NK-92 (cell line): ENCODE results near the gene BBX.

Experiments used
- DNase-seq: peaks from one replicate; lab custom pipeline; 2025; ENCODE audit not compliant: unreplicated experiment; lab: John Stamatoyannopoulos, UW

The BBX gene

DNA sequence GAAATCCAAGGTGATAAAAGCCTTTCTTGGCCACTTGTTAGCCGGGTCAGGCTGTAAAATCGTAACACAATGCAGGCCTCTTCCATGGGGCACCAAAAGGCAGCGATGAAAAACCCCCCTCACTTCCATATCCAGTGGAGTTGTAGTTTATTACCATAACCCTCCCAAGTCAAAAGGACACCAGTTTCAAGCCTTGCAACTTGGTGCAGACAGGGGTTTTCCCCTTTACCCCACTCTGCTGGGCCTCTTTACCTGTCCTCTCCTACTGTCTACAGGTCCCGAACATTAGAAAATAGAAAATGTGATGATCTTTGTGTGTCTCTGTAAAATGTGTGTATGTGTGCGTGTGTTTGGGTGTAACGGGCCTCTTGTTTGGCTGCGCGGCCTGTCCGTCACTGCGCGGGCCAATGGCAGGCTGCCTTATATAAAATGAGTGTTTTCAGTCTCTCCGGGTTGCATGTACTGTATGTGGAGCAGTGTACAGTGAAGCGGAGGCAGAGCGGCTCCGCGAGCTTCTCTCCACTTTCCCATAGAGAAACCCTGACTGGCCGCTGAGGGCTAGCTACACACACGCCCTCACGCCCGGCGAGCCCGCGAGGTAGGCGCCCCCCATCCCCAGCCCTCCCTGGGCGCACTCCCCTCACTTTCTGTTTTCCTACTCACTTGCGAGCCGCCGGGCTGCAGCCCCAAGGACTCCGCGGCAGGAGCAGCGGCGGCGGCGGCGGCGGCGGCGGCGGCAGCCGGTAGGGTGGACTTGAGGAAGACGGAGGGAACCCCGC, at the start of gene BBX:
Gene BBX, plus strand, starts transcription at position 453 of the 779 bp plus-strand sequence. CDS start 187,499 bp downstream, outside the sequence.
- peak; percentile 44 for DNase-seq

DNA sequence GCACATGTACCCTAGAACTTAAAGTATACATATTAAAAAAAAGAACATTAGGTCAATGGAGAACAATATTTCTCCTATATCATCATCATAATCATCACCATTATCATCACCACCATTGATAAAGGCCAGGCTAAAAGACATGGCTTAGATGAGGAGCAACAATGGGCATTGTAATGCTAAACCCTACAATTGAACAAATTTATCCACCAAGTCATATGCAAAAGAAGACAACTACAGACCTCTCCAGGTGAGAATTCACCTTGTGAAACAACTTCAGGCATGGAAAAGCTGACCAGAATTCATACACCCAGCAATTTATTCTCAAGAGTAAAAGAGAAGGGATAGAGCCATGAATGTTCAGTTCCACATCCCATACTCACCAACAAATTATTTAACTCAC, 46.3 kb upstream of the BBX start:
- DNase-seq: no peak

DNA sequence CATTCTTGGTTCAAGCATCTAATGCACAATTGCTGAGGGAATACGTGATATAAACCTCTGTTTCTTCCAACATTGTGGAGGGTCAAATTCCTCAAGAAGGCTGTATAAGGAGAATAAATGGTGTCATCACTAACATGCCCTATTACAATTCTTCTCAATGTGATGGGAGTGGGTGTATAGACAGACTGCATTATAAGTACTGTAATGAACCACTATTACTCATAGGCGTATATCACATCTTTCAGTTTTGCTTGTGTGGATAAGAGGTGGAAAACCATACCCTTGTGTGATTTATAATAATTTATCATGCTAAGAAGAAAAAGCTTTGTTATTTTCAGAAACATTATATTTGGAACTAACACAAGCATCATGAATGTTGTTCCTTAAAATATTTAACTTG, 35.3 kb upstream of the BBX start:
- no peak for DNase-seq

DNA sequence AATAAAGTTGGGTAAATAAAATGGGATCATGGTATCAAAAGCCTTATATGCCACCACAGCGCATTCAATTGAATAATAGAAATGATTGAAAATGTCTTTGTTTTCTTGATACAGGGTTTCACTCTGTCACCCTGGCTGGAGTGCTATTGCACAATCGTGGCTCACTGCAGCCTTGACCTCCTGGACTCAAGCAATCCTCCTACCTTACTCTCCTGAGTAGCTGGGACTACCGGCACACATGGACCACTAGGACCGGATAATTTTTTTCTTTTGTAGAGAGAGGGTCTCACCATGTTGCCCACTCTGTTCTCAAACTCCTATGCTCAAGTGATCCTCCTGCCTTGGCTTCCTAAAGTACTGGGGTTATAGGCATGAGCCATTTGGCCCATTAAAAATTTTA, 33.8 kb upstream of the BBX start:
- no peak for DNase-seq

DNA sequence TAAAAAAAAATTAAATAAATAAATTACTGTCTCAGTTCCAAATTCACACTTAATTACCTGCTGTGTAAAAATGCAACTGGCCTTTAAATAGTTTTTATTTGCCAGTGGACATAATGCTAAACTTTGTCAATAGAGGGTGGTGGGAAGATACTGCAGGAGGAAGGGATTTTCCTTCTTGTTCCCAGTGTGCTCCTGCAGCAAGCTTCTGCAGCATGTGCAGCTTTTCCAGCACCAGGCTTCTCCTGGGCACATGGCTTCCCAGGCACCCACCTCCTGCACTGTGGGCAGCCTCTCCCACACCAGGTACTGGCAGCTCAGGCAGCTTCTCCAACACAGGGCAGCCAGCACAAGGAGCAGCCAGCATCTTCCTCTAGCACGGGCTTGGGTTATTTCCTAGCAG, 29.6 kb upstream of the BBX start:
- no peak for DNase-seq

DNA sequence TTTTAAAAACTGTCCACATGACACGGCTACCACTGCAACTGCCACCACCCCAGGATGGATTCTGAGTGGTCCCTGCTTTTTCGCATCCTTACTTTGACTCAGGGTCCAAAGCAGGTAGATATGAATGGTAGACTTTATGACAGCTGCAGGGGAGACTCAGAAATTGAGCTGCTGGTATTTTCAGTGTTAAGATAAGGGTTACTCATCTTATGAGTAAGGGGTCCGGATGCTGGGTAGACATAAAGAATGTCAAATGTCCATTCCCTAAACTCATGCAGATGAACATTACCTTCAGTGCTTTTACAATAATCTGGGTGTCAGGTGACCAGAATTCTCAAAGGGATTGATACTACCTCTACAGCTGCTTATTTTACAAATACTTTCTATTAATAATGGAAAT, 25.9 kb upstream of the BBX start:
- DNase-seq: no peak

DNA sequence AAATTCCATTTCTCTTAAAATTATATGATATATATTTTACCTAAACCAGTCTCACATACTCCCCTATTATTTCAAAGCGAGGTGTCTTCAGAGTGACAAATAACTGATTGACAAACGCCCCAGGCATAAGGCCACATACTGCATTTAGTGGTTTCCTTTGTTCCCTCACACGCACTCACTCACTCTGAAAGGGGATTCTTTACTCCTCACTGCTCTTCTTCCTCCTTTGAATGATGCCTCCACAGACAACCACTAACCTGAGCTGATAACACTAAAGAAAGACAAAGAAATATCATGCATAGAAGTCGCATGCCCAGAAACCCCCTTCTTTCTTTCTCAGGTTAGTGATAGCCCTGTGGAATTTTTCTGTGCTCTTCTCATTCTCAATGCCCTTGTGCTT, 24.1 kb upstream of the BBX start:
- DNase-seq: no peak

DNA sequence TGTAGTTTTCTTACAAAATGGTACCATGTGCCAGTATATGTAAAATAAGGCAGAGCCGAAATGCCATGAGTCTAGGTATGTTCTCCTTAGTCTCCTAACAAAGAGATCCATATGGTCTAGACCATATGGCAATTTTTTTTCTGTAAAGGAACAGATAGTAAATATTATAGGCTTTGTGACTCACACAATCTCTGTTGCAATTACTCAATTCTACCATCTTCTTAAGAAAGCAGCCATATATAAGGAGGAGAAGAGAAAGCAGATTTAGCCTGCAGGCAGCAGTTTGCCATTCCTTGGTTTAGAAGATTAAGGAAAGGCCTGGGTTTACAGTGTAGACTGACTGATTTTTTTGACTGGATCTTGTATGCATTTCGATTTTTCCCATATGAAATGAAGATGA, 16.3 kb upstream of the BBX start:
- no peak for DNase-seq

DNA sequence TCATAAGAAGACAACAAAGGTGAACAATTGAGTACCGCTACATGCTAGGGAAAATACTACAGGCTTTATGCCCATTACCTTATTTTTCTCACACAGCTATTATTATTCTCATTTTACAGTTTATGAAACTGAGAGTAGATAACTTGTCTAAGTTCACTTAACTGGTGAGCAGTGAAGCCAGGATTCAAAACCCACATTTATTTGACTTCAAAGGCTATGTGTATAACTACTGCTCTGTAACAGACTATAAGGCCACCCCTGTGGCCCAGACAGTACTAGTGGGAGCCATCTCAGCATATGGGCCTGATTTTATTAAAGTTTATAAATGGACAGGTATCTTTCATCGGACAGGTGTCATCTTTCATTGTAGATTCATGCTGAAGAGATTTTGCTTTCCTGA, 14.4 kb upstream of the BBX start:
- DNase-seq: no peak

DNA sequence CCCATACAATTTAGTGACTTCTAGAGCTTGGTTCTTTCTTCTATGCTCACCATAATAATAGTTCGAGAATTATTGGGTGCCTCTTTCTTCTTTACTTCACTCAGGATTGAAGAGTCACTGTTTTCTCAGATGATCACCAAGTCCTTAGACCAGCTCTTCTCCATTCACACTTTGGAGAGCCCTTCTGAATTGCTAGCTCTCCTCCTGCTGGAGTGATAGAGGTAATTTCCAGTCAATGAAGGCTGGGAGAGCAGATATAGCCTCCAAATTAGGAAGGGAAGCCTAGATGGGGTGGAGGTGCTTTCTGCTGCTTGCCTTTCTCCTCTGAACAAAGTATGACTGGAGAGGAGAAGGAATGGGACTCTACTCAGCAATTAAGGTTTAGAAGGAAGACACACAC, 10.7 kb upstream of the BBX start:
- no peak for DNase-seq

DNA sequence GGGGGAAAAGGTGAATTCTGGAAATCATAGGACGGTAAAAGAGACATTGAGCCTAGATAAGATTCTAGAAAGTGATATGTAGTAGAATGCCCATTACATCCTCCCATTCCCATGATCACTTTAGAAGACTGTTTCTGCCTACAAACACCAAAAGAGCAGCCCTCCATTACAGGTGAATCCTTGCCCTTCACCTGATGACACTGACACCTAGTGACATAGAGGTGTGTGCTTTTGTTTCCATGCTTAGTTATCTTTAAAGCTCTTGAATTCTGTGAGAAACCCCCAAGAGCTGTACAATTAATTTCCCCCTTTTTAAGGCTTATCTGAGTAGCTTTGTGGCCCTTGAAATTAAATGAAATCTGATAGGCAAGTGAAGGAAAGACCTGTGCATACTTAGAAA, 8.3 kb upstream of the BBX start:
- DNase-seq: no peak

DNA sequence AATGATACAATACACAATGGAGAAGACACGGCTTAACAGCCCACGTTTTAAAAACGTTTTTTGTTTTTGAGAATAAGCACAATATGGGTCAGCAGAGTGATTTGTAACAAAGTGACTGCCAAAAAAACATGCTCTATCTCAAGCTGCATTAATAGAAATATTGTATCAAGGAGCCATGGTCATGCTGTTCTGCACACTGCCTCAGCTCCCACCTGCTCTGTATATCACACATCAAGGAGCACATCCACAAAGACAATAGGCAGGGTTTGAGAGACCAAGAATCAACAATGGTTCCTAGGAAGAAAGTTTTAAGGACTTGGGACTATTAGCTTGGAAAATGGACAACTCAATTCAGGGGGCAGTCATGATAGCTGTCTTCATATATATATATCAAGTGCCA, 6.3 kb upstream of the BBX start:
- no peak for DNase-seq

DNA sequence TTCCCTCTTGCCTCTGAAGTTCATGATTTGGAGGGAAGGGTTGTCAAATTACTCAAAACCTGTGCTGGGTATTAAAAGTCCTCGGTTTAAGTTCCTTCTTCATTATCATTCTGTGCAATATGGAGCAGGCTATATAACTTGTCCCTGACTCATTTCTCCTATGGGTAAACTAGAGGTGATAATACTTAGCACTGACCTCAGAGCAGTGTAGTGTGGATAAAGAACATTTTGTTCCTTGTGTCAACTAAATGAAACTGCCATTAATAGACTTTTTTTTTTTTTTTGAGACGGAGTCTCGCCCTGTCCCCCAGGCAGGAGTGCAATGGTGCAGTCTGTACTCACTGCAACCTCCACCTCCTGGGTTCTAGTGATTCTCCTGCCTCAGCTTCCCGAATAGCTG, 2.2 kb upstream of the BBX start:
- DNase-seq: no peak

DNA sequence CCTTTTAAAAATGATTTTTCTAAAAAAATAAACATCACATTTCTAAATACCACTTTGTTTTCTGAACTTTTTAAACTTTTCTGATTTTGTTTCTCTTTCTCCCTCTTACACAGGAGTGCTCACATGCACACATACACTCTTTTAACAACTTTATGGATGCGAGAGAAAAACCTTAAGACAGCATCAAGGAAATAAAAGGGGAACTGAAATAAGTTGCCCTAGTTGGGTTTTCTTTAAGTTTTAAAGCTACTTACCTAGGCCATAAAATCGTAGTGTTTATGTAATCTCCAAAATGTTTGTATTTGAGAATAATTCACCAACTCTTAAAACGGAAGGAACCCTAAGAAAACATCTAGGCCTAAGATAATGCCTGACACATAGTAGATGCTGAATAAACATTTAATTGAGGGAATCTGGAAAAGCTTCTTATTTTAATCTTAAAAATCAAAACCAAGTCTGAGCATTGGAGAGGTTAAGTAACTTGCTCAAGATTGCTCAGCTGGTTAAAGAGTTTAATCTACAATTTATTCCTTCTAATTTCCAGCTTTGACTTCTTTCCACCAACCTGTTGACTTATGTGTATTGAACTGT, 1.2 kb upstream of the BBX start:
- DNase-seq: no peak

DNA sequence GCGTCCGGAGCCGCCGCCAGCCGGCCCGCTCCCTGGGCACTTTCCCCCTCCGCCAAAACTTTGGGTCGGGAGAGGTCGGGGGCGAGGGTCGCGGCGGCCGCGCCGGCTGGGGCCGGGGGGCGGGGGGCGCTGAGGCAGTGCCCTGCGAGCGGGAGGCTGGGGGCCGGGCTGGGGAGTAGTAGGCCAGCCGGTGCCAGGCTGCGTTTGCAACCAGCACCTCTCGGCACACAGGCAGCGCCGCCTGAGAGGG, 452 bp downstream of the BBX start:
- no peak for DNase-seq

DNA sequence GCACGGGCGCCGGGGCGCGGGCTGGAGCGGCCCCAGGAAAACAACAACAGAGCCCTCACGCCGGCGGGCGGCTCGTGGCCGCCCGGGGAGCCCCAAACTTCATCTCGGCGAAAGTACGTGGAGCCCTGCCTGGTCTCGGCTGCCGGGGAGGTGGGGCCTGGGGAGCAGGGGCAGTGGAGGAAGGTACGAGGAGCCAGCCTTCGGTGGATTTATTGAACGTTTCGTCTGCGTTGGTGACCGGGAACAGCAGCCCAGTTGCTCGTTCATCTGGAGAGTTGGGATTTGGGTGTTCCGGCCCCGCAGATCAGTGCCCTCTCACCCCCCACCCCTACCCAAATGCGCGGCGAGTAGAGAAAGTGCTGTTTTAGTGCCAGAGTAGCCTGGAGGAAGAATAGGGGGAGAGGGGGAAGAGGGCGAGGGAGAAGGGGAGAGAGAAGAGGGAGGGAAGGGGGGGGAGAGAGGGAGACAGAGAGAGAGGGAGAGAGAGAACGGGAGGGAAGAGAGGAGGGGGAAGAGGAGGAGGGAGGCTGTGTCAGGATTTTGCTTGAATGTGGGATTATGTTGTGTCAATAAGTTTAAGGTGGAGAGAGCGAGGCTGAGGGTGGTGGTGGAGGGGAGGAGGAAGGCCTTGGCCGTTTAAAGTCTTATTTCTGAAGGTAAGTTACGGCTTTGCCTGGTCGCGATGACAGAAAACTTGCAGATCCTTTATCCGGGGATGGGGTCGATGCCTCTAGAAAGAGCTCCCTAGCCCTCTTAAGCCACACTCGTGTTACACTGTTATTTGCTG, 970 bp downstream of the BBX start:
- no peak for DNase-seq

DNA sequence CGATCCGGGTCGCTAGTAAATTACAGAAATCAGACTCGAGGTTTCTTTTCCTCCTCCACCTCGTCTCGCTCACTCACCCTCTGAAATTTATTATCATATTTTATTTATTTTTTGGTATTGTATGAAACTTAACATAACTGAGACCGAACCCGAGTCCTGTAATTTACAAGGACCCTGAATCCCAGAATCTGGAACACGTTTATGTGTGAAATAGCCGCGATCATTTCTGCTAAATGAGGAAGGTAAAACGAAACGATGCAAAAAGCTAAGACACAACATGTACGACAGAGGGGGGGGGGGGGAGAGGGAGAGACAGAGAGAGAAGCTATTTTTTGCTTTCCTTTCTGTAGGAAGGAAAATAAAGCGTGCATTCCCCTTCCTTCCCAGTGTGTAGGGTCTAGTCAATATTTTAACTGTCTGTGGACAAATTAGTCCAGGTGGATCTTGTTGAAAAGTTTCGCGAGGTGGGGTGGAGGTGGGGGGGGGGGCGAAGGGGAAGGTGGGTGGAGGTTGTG, 1.6 kb downstream of the BBX start:
- DNase-seq: no peak

DNA sequence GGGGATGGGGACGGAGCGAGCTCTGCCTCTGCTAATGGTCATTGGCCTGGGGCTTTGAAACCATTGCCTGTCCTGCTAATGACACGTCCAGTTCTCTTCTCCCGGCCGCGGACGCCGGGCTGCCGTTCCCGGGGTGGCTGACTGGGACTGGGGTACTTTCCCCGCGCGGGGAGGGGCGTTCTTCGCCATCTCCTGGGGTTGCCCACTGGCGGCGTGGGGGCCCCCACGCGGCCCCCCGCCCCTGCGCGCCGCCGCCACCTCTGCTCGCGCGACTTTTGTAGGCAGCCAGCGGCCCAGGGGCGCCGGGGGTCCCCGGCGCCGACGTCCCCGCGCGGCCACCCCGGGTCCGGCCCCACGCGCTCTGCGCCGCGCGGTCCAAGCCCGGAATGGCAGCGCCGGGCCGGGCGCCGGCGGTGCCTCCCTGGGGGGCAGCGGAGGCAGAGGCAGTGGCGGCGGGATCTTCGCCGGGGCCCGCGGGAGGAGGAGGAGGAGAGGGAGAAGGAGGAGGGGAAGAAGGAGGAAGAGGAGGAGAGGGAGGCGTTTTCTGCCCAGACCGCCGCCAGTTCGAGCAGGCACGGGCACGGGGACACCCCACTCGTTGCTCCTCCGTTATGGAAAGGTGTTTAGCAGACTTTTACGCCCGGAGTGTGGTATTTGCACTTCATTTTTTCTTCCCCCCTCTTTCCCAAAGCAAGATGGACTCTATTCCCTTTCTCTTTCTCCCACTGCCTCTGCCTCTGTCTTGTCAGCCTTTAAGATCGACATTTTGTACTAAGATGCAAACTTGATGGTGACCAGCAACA, 2.3 kb downstream of the BBX start:
- DNase-seq: no peak

DNA sequence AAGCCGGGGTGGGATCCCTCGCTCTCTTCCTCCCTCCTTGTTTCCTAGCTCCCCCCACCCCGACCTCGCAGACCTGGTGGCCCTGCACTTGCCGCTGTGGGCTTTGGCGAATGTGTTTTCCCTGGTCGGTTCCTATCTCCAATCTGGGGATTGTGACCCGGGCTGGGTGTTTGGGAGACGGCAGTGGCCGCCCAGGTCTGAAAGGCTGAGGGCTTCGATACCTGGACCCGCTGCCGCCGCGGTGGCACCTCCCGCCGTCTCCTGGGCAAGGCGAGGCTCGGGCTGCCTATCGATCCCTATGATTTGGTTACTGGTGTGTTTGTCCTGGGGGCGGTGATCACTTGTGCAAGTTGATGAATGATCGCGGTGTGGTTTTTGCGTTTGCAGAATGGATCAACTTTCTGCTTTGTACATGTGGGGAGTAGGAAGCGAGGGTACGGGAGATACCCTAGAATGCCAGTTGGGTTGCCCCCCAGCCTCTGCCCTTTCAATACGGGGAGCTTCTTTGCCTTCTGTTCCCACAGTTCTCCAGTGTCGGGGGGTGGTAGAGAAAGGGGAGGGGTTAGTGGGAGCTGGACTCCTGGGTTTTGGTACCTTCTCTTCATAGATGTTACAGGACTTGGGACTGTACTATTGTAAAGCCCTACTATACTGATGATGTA, 3.0 kb downstream of the BBX start:
- DNase-seq: no peak

DNA sequence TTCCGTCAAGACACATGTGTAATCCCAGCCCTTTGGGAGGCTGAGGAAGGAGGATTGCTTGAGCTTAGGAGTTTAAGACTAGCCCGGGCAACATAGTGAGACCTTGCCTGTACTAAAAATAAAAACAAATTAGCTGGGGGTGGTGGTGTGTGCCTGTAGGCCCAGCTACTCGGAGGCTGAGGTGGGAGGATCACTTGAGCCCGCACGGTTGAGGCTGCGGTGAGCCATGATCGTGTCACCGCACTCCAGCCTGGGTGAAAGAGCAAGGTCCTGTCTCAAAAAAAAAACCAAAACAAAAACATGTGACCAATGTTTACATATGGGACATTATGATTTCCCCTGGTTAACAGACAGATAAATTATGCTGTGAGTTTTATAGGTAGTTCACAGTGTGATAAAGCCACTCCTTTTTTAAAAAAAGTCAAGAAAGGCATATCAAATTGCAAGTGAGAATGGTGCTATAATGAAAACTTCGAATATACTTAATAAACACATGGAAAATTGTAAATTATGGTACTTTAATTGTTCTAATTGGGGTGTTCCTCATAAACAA, 9.2 kb downstream of the BBX start:
- DNase-seq: no peak

DNA sequence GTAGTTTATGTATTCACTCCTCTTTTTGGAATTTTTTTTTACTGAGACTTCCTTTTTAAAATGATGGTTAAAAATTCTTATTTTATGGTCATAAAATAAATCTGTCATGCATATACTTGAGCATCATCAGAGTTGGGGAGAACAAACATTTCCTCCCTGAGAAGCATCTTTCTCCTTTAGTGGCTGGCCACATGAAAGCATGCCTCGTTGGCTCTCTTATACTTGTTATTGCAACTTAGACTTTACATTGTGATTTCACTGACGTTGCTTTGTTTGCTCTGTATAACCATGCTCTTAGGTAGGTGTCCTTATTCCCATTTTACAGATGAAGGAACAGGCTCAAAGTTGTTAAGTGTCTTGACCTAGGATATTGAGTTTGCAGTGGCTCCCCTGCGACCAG, 18.1 kb downstream of the BBX start:
- no peak for DNase-seq
